GM18502 (cell line): ENCODE measurements around the gene PRRX1.

Experiments
- ATAC-seq: cut with Tn5 transposase; IDR thresholded peaks from one replicate; pipeline ENCODE4 v1.9.1; 2021; ENCODE audit warnings: mild to moderate bottlenecking; ENCODE audit not compliant: unreplicated experiment, poor library complexity

The PRRX1 gene

GRCh38 chr1:170749959-170750358 lies 86.0 kb downstream of the PRRX1 start:
- ATAC-seq: no peak

GRCh38 chr1:170755795-170756194 lies 91.9 kb downstream of the PRRX1 start:
- ATAC-seq: no peak

GRCh38 chr1:170758992-170759391 lies 95.1 kb downstream of the PRRX1 start:
- ATAC-seq: no peak

- ATAC-seq: no peak
Measured at GRCh38 chr1:170765279-170765678, 101.3 kb downstream of the PRRX1 start.

- ATAC-seq: no peak
Measured at GRCh38 chr1:170765712-170766330, 101.9 kb downstream of the PRRX1 start.

- no peak for ATAC-seq
Measured at GRCh38 chr1:170768929-170769328, 105.0 kb downstream of the PRRX1 start.

- no peak for ATAC-seq
Measured at GRCh38 chr1:170769691-170770090, 105.8 kb downstream of the PRRX1 start.

GRCh38 chr1:170770254-170770653 lies 106.3 kb downstream of the PRRX1 start:
- no peak for ATAC-seq

GRCh38 chr1:170776252-170776651 lies 112.3 kb downstream of the PRRX1 start:
- no peak for ATAC-seq

GRCh38 chr1:170776777-170777176 lies 112.8 kb downstream of the PRRX1 start:
- ATAC-seq: no peak
